NCI-H2171 treated with DMSO at 0.1 percent for 48 hours (cell line): ENCODE results near the gene DPH6.

Source experiments
- DNase-seq: peaks from one replicate; lab custom pipeline; 2025; lab: John Stamatoyannopoulos, UW

DPH6 gene

DNA sequence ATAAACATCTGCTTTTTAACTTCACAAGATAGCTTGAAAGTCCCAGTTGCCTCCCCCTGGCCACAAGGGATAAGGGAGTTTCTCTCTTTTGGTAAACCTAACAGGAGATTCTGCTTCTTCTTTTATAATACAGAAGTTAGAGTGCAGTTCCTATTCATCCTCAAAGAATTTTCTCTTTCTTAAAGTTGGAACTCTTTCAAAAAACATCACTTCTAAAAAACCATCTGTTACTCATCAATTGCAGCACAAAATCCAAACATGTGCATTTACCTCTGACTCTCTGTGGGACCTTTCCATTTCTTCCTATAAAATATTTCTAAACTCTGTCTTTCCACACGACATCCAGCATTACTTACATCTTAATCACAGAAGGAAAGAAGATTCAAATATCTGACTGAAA is 5.1 kb downstream of the DPH6 start:
- DNase-seq = no peak

DNA sequence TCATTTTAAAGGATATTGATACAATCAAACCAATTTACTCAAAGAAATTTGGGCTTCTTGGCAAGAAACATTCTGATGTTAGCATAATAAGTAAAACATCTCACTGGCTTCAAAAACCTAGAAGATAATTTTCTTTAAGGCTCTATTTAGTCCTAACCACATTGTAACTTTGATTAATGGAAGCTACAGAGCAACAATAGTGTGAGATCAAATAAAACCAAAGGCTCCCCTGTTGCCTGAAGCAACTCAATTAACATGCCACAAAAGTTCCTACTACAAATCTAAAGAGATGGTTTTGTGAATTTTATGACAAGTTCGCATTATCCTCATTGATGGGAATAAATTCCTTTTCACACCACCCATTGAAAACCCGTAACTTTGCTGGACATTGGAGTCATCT is 5.9 kb downstream of the DPH6 start:
- DNase-seq = no peak

DNA sequence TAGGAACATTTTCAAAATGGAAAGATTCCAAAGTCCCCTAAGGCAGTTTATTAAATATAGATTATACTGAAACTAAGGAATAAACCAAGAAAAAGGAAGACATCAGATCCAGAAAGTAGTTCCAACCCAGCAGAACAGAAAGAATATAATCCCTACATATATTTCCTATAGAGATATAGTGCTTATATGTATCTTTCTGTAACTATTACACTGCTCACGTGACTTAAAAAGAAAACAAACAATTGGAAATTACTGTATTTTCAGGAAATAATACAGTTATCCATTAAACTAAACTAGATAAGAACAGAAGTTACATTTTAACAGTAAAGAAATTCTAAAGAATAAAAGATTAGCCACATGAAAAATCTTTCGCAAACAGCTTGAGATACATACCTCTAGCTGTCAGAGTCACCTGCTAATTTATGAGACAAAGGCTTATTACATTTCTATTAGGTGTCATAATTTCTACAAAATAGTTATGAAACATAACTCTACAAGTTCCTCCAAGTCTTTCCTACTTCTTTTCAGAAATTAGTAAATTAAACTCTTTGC is 10.5 kb downstream of the DPH6 start:
- no peak for DNase-seq

DNA sequence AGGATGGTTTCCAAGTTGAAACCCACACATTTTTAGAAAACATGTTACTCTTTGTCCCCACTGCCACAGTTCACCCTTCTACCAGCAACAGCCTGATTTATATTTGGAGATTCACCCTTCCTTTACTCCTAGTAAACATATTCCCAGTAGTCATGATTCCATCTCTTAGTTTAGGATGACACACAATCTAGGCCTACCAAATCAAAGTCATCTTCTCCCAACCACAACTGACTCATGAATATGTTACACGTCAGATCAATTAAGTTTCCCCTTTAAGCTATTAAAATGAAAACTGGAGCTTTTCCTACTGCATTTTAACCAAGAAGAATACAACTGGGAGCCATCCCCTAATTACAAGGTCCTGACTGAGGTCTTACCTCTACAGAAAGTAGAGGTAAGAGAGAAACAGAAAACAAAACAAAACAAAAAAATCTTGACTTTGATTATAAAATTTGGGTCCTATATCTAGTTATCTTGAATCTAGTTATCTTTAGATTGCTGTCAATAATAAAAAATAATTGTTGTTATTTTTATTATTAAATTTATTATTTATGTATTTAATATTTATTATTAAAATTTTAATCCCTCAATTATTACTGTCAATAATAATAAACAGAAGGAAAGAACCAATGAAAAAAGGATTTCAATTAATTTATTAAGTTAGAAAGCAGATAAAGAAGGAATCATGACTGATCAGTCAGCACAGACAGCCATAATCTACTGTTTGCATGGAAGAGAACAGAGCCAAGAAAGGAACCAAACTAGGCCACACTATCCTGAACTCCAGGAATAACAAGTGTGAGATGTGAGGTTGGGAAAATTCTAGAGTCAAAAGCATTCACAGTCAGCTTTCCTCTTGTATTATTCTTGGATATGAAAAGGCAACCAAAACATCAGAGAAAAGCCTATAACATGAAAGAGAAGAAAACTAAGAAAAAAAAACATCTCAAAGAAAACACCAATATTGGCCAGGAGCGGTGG is 12.5 kb downstream of the DPH6 start:
- DNase-seq = no peak

DNA sequence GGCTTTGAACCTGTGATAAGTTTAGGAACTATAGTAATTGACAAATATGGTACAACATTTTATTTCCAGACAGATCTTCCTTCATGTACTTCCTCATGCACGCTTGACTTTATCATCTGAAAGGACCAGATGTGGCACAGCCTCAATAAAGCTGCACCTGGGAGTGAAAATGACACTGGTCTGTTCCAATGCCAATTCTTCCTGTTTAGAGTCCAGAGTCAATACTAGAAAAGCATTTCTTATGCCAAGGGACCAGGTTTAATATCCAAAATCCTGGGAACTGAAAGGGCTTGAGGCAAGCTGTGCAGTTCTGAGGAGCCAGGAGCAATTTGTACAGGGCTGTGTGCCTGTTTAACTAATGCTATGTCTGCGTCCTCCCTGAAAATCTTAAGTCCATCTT is 15.3 kb downstream of the DPH6 start:
- no peak for DNase-seq

DNA sequence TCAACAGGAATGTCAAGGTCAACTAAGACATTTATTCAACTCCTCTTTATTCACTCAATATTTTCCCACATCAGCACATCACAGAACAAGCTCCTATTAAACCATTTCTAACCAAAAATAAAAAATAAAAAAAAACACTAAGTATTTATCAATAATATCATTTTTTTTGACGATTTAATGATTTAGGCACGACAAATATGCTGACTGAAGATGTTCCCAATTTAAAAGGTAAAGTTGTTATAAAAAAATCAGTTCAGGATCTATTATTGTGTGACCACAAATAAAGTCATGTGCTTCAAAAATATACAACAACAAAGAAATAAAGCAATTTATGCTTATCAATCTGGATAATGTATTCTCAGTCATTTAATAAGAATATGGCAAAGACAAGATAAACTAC is 16.2 kb downstream of the DPH6 start:
- DNase-seq = no peak

DNA sequence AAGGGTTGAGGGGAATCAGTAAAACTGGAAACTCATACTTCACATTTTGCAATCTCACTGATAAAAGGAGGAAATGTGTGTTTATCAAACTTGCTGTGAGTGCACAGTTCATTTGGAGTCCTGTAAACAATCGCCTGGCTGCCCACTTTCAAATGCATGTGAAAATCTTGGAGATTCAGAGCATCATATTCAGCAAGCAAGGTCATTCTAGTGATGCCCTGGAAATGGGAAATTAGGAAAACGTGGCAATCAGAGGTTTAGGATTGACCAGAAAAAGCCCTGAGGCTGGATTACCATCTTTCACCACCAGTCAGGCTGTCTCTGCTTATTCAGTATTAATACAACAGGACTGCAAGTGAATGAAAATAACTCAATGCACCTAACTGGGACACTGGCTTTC is 23.9 kb downstream of the DPH6 start:
- DNase-seq = no peak

DNA sequence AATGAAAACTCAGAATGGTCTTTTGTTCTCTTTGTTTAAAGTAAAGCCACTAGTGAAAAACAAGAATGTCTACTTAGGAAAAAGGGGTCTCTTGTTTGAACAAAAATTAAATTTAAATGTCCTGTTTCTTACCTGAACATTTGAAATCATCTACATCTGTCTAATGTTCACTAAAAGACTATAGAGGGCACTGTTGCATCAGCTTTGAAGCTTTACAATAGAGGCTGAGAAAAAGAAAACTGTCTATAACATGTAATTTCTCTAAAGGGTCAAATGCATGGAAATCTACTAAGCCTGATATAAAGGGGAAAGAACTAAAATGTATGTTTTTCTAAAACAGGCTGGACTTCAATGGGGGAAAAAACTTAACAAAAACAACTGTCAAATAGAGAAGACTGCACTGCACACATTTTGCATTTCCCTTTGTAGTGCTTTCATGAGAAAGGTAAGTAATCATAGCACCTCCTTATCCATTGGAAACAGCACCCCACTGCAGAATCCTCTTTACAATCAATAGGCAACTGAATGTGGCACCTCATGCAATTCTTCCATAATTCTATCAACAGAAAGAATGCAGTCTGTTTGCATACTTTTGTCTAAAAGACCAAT is 26.3 kb downstream of the DPH6 start:
- peak; percentile 49 for DNase-seq

DNA sequence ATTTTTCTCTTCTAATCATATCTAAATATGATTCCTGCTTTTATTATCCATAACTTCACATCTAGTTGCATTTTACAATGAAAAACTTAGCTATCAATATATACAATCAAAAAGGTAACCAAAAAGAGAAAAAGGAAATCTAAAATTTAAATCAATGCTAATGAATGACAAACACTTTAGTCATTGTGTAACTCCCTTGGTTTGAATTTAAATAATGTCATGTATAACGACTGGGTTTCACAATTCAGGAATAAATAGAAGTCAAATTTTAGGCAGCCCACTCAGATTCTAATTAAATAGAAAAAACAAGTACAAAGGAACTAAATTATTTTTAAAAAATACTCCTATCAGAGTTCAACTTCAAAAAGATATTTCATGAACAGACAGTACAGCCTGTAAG is 26.9 kb downstream of the DPH6 start:
- no peak for DNase-seq

DNA sequence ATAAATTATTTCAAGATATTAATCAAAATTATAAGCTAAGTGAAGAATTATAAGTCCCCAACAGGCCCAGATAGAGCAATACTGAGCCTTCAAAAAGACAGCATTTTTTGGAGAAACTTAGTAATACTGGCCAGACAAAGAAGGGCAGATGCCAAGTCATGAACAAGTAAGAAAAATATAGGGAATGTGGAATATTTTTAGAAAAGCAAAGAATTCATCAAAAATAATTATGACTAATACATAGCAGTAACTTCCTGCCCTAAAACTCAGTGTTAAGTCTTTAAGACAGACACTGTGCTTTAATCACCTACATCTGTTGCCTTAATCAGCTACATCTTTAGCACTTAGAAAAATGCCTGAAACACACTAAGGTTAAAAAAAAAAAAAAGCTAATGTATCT is 31.2 kb downstream of the DPH6 start:
- no peak for DNase-seq

DNA sequence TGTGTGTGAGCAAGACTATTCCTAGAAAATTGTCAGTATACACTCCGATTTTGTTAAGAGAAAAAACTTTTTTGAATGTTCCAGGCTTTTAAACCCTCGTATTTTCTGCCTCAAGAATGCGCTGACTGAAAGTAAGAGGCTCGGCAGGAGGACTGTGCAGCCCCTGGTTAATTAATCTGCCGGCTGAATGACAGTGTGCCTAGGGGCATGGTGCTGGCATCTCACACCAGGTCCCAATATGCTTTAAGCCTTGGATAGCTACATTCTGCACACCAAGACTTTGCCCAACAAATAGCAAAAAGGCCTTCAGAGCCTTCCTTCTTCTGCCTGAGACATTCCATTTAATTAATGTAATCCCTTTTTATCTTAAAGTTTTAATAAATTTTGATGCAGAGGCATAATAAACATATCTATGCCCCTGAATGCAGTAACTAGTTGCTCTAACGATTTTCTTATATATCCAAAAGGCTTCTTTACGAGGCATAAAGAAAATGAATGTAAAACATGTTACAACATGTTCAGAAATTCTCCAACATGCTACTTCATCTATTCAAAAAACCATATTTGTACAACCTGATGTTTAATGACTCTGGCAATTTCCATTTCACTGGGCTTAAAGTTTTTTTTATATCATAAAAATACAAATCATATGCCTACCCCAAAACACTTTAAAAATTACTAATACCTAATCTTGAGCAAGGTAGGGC is 37.9 kb downstream of the DPH6 start:
- no peak for DNase-seq

DNA sequence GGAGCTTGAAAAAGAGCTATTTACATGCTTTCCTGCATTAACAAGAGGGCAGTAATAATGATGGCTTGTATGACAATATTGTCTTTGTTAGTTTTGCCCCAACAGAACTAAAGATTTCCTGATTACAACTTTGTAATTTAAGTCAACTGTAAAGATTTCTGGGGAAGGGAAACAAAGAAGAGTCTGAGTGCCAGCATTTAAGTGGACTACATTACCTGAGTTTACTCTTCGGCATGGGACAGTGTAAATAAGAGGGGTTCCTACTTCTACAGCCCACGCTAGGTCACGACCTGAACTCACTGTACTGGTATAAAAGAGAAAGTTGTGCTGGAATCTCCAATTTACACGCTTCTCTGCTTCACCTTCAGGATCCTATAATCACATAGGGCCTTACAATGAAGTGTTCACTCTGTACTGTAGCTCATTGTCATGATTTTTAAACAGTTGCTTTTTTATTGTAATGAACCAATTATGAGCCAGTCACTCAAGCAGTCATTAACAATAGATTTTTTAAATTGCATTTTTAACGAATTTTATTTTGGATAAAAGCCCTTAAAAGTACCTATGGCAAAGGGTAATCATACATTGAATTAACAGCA is 39.6 kb downstream of the DPH6 start:
- DNase-seq = no peak

DNA sequence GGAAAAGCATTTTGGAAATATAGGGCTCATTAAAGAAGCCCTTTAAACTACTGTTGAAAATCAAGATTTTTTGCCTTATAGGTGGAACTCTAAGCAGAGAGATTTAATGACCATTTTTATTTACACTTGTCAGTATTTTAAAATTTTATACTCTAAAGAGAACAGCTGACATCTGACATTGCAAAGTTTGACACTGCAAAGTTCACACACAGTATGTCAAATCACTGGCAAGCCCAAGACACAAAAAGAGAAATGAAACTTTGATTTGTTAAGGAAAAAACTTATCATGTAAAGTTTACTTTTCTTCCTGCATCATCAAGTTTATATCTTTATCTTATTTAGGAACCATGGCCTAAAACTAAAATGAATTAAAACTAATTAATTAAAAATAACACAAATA is 40.2 kb downstream of the DPH6 start:
- DNase-seq = no peak

DNA sequence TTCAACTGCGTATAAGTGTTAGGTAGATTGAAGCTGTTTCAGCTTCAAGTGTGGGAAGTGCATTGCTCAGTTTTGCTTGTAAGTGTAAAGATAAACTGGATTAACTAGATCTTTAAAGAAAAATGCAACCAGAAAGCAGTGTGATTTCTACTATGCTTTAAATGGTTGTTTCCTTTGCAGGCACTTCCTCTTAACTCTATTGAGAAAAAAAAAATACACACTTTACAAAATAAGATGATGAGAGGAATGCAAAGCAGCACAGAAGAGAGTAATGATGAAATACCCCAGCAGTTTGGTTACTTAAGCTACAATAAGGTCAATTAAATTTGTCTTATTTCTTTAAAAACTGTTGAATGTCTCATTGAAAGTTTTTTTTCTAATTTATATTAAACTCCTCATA is 40.8 kb downstream of the DPH6 start:
- no peak for DNase-seq

DNA sequence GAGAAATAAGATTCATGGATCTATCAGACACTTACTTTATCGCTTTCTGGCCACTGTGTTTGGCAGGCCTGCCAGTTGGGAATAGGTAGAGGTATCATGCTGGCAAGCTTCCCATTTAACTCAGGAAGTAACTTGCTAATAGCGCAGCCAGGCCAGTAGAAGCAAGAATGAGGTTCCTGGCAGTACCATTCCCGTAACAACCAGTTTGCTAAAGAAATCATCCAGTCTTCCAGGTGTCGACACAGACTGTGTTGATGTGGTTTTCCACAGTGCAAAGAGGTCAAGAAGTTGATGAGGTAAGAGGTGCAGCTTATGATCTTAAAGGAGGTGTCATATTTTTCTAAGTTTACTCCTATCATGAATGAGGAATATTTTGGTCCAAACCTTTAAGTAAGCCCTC is 46.2 kb downstream of the DPH6 start:
- DNase-seq = no peak

DNA sequence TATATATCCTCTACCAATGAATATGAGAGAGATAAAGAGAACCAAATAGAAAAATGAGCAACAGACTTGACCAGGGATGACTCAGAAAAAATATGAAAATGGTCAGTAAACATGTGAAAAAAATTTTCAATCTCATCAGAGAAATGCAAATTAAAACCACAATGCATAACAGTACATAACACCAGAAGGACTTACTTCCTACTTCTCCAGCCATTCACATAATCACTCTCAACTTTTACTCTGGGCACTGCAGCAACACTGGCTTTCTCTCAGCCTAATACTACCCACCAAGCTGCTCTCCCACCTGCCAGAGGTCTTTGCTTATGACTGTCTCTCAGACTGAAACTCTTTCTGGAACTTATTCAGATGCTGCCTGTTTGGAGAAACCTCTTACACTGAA is 49.4 kb downstream of the DPH6 start:
- DNase-seq = no peak

DNA sequence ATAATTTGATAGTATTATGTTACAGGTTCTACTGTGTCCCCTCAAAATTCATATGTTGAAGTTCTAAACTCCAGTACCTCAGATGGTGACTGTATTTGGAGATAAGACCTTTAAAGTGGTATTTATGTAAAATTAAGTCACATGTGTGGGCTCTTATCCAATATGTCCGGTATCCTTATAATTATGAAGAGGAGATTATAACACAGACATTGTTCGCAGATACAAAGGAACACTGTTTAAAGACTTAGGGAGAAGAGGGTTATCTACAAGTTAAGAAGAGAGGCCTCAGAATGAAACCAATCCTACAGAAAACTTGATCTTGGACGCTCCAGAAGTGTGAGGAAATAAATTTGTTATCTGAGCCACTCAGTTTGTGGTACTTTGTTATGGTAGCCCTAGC is 50.9 kb downstream of the DPH6 start:
- DNase-seq = no peak

DNA sequence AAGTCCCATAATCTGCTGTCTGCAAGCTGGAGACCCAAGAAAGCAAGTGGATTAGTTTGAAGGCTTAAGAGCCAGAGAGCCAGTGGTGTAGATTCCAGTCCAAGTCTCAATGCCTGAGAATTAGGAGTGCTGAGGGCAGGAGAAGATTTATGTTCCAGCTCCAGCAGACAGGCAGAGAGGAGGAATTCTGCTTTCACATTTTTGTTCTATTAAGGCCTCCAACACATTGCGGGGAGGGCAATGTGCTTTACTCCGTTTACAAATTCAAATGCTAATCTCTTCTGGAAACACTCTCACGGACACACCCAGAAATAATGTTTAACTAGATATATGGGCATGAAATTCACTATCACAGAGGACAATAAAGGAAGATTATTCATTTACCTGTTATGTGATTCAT is 54.0 kb downstream of the DPH6 start:
- no peak for DNase-seq

DNA sequence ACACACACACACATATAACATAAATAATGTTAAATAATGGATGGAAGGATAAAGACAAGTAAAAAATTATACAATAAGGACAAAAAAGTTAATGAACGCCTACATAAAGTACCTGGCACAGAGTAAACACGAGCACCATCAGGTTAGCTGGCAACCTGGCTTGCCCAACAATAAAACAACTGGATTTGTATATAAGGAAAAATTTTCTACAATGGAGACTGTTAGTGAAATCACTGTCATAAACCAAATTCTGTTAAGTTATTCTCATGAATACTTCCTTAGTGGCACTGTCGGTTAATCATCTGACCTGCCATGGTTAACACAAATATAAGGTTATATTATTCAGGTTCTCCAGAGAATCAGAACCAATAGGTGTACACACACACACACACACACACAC is 54.8 kb downstream of the DPH6 start:
- no peak for DNase-seq

DNA sequence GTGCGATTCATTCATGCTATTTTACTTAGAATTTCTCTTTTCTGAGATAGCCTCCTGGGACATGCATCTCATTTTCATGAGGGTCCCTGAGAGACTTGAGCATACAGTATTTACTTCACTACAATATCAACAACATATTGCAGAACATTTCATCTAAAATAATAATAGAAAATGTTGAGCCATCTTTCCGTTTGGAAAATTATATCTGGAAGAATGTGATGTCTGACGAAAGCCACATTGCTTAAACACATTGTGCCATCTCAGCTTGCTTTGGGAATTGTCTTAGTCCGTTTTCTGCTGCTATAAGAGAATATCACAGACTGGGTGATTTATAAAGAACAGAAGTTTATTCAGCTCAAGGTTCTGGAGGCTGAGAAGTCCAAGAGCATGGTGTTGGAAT is 55.5 kb downstream of the DPH6 start:
- DNase-seq = no peak

DNA sequence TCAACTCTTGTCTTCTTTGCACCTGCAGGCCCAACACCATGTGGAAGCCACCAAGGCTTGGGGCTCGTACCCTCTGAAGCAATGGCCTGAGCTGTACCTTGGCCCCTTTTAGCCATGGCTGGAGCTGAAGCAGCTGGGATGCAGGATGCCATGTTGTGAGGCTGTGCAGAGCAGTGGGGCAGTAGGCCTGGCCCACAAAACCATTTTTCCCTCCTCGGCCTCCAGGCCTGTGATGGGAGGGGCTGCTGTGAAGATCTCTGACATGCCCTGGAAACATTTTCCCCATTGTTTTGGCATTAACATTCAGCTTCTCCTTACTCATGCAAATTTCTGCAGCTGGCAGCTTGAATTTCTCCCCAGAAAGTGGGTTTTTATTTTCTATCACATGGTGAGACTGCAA is 58.5 kb downstream of the DPH6 start:
- no peak for DNase-seq

DNA sequence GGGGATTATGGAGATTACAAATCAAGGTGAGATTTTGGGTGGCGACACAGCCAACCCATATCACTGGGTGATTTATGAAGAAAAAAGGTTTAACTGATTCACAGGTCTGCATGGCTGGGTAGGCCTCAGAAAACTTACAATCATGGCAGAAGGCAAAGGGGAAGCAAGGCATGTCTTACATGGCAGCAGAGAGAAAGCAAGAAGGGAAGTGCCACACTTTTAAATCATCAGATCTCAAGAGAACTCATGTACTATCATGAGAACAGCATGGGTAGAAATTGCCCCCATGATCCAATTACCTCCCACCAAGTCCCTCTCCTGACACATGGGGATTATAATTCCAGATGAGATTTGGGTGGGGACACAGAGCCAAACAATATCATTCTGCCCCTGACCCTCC is 59.7 kb downstream of the DPH6 start:
- DNase-seq = no peak
